ENCODE measurements around the gene MRFAP1L1.
A peak's percentile ranks its signal among the peaks of the same experiment; 100 is the strongest.

The MRFAP1L1 gene

GRCh38 chr4:6660430-6660829 lies 49.2 kb downstream of the MRFAP1L1 start:
- DNase-seq (ENCODE audit: low spot score) = no peak

GRCh38 chr4:6659897-6660296 lies 49.8 kb downstream of the MRFAP1L1 start:
- DNase-seq (ENCODE audit: low spot score) = no peak

GRCh38 chr4:6658597-6659075 lies 51.0 kb downstream of the MRFAP1L1 start:
- peak; percentile 33 for DNase-seq (ENCODE audit: low spot score)

- no peak for DNase-seq (ENCODE audit: low spot score)
These were observed 51.5 kb downstream of the MRFAP1L1 start for GRCh38 chr4:6658209-6658595.

All from CD4-positive, alpha-beta T cell treated with Interleukin-6 at 100 ng/mL for 8 hours (primary cell).